HepG2 (cell line): ENCODE data around the gene ANKRD44. TPM values are rescaled to one million over a fixed set of nuclear protein-coding genes. Genes with fewer than 3 reads are reported as not detected.

Experiments
- ATAC-seq: fragments of 200-7000 bp; cut with Tn5 transposase; 3 replicates; pipeline ENCODE4 v1.9.1; 2020; ENCODE audit warnings: mild to moderate bottlenecking, moderate library complexity
- BruUV-seq: library from RNA; stranded (reverse); fragments of 400-500 nt; replicated peaks from 2 replicates; lab custom pipeline; 2021; lab: Mats Ljungman, UMichigan
- CTCF ChIA-PET: fragments of 300-600 bp; formaldehyde crosslinking; extraction: SDS; loops from one replicate; lab custom pipeline; 2021; ENCODE audit warnings: low total read pairs, inconsistent platforms, low intra/inter-chr PET ratio; lab: Yijun Ruan, JAX
- POLR2A ChIA-PET: fragments of 350-600 bp; sonication (Branson Sonifier 250); formaldehyde crosslinking; loops from one replicate; lab custom pipeline; 2020; ENCODE audit warnings: antibody characterized with exemption, inconsistent platforms; lab: Yijun Ruan, JAX
- DNase-seq: peaks from one replicate; pipeline ENCODE4 v3.0.0-alpha.2; 2015; ENCODE audit warnings: low spot score
- FAIRE-seq: peaks from 3 replicates; lab custom pipeline; 2011; peaks lifted over from hg19 to GRCh38; lab: Jason Lieb, UNC
- H2AFZ ChIP-seq: one replicate; pipeline ENCODE4 v1.6.1; 2011; ENCODE audit warnings: low read length, inconsistent platforms
- H3K27ac ChIP-seq: fragments of 300-600 bp; 3 replicates; pipeline ENCODE4 v1.8.0; 2011; ENCODE audit warnings: mixed run types, mild to moderate bottlenecking, mixed read lengths, low read length, inconsistent platforms; ENCODE audit not compliant: insufficient read depth; ENCODE audit errors: extremely low read length
- H3K27me3 ChIP-seq, 2 experiments: fragments of 200-600 bp in 1 of 2; 2 replicates in 1 of 2; 3 replicates in 1 of 2; pipeline versions ENCODE4 v1.6.0 to v1.8.0; 2011; ENCODE audit warnings: low read length in 2 of 2, mild to moderate bottlenecking in 2 of 2, moderate library complexity in 2 of 2, inconsistent platforms in 1 of 2; ENCODE audit not compliant: insufficient read depth in 2 of 2, control insufficient read depth in 1 of 2
- H3K36me3 ChIP-seq, 2 experiments: fragments of 200-600 bp in 1 of 2; replicated peaks in 1 of 2; 2 replicates in 1 of 2; 3 replicates in 1 of 2; pipeline versions ENCODE4 v1.5.1 to v1.8.0; 2011; ENCODE audit warnings: low read length in 2 of 2, inconsistent platforms in 1 of 2; ENCODE audit not compliant: insufficient read depth in 2 of 2, control insufficient read depth in 1 of 2
- H3K4me1 ChIP-seq: 2 replicates; pipeline ENCODE4 v1.5.1; 2012; ENCODE audit warnings: low read length, inconsistent platforms; ENCODE audit not compliant: insufficient read depth
- H3K4me2 ChIP-seq: 2 replicates; pipeline ENCODE4 v1.6.0; 2011; ENCODE audit warnings: low read depth, low read length, inconsistent platforms
- H3K4me3 ChIP-seq, 3 experiments: fragments of 200-600 bp in 1 of 3; sonication (generic), shearing (Covaris generic) in 1 of 3; replicated peaks in 1 of 3; 2 replicates each; pipeline ENCODE4 v1.5.1; 2011 to 2016; ENCODE audit warnings: low read length in 3 of 3, inconsistent platforms in 2 of 3, low read depth in 2 of 3, mild to moderate bottlenecking in 2 of 3, control low read depth in 1 of 3, mixed read lengths in 1 of 3; ENCODE audit not compliant: insufficient read depth in 1 of 3
- H3K79me2 ChIP-seq: one replicate; pipeline ENCODE4 v1.6.1; 2011; ENCODE audit warnings: low read length, inconsistent platforms; ENCODE audit not compliant: insufficient read depth
- H3K9ac ChIP-seq: 2 replicates; pipeline ENCODE4 v1.6.0; 2011; ENCODE audit warnings: mild to moderate bottlenecking, low read depth, low read length, inconsistent platforms; ENCODE audit not compliant: insufficient read depth
- H3K9me3 ChIP-seq: 2 replicates; pipeline ENCODE4 v1.5.1; 2012; ENCODE audit warnings: mild to moderate bottlenecking, low read length
- H4K20me1 ChIP-seq: 2 replicates; pipeline ENCODE4 v1.6.0; 2011; ENCODE audit warnings: inconsistent platforms, mild to moderate bottlenecking, low read length, moderate library complexity; ENCODE audit not compliant: insufficient read depth
- AHR ChIP-seq: IDR thresholded peaks from 2 replicates; pipeline ENCODE4 v1.6.1; 2018; ENCODE audit warnings: missing genetic modification reagents, missing compliant biosample characterization
- ARNT2 ChIP-seq: sonication (generic); formaldehyde crosslinking; IDR thresholded peaks from 2 replicates; pipeline ENCODE4 v1.8.0; 2022; ENCODE audit warnings: mild to moderate bottlenecking, low read depth, missing genetic modification reagents, moderate library complexity
- CBX5 ChIP-seq: sonication (generic); formaldehyde crosslinking; IDR thresholded peaks from 2 replicates; pipeline ENCODE4 v1.4.0; 2020; ENCODE audit warnings: missing genetic modification reagents, borderline replicate concordance
- JDP2 ChIP-seq: sonication (generic); formaldehyde crosslinking; IDR thresholded peaks from 2 replicates; pipeline ENCODE4 v1.8.1; 2022; ENCODE audit warnings: missing genetic modification reagents, borderline replicate concordance
- MBD4 ChIP-seq: IDR thresholded peaks from 2 replicates; pipeline ENCODE4 v1.6.1; 2012; ENCODE audit warnings: low read length, inconsistent platforms, borderline replicate concordance
- MLLT10 ChIP-seq: sonication (generic); formaldehyde crosslinking; IDR thresholded peaks from 2 replicates; pipeline ENCODE4 v1.4.0; 2020; ENCODE audit warnings: missing genetic modification reagents
- MXI1 ChIP-seq: IDR thresholded peaks from 3 replicates; pipeline ENCODE4 v1.6.1; 2012; ENCODE audit warnings: low read depth, low read length, inconsistent platforms, borderline replicate concordance
- NFKB2 ChIP-seq: sonication (generic); formaldehyde crosslinking; IDR thresholded peaks from 2 replicates; pipeline ENCODE4 v1.4.0; 2020; ENCODE audit warnings: missing genetic modification reagents, borderline replicate concordance
- NKX3-1 ChIP-seq: sonication (generic); formaldehyde crosslinking; IDR thresholded peaks from 2 replicates; pipeline ENCODE4 v1.5.0; 2020; ENCODE audit warnings: missing genetic modification reagents
- ZFP82 ChIP-seq: sonication (generic); formaldehyde crosslinking; IDR thresholded peaks from 2 replicates; pipeline ENCODE4 v1.5.1; 2020; ENCODE audit warnings: mild to moderate bottlenecking, missing genetic modification reagents, borderline replicate concordance
- ZNF282 ChIP-seq: fragments of 450-650 bp; IDR thresholded peaks from 2 replicates; pipeline ENCODE4 v1.6.1; 2018; ENCODE audit not compliant: partially characterized antibody
- WGBS: methylation state at CpG from one replicate; pipeline ENCODE4 v1.1.6; 2017; ENCODE audit warnings: low lambda C conversion rate; 5-methylcytosine and 5-hydroxymethylcytosine counted together
- in situ Hi-C: cut with HindIII; loops from 2 replicates; pipeline ENCODE4 v1.10.0; 2017; ENCODE audit warnings: low pct_unique_long_range_greater_than_20kb; ENCODE audit not compliant: extremely low pct_ligation_motif_present
- intact Hi-C: fragments of 100-400 bp; cut with micrococcal nuclease; formaldehyde crosslinking; loops from one replicate; pipeline ENCODE4 v1.10.0; 2022; ENCODE audit not compliant: unreplicated experiment
- polyA plus RNA-seq, 8 experiments: library from polyadenylated mRNA; depleted of rRNA in 3 of 8; stranded (reverse) in 7 of 8; unstranded in 1 of 8; fragments of >200 nt; fragmentation: Illumina TruSeq in 4 of 8; extraction: Trizol in 4 of 8; gene quantifications; 2 replicates each; pipeline versions ENCODE4 v1.2.1 to v1.2.3, GENCODE V29; 2011 to 2016; ENCODE audit warnings: low read depth in 4 of 8, missing spikeins in 1 of 8, mixed read lengths in 1 of 8; ENCODE audit not compliant: insufficient read depth in 1 of 8
- total RNA-seq, 5 experiments: library from RNA; depleted of rRNA; stranded (reverse); fragments of >200 nt; fragmentation: Illumina TruSeq; extraction: Trizol; gene quantifications; 2 replicates each; pipeline ENCODE4 v1.2.3, GENCODE V29; 2016; ENCODE audit warnings: low read depth in 1 of 5
- TF ChIP-seq, protein P1 (sequence below): sonication (generic); formaldehyde crosslinking; IDR thresholded peaks from 2 replicates; pipeline ENCODE4 v1.5.1; 2020; ENCODE audit warnings: missing genetic modification reagents, mild to moderate bottlenecking, borderline replicate concordance
- TF ChIP-seq, protein P2 (sequence below): sonication (generic); formaldehyde crosslinking; IDR thresholded peaks from 2 replicates; pipeline ENCODE4 v1.4.0; 2020; ENCODE audit warnings: missing genetic modification reagents
- TF ChIP-seq, protein P3 (sequence below): sonication (generic); formaldehyde crosslinking; IDR thresholded peaks from 2 replicates; pipeline ENCODE4 v1.8.1; 2023; ENCODE audit warnings: mild to moderate bottlenecking, missing genetic modification reagents, borderline replicate concordance

The ANKRD44 gene
- total and polyA plus RNA-seq, 2 of the 13 experiments (the other 11 are each of a cell fraction or from before 2014, with no cell fraction given) = 0.04 to 0.11 TPM

DNA sequence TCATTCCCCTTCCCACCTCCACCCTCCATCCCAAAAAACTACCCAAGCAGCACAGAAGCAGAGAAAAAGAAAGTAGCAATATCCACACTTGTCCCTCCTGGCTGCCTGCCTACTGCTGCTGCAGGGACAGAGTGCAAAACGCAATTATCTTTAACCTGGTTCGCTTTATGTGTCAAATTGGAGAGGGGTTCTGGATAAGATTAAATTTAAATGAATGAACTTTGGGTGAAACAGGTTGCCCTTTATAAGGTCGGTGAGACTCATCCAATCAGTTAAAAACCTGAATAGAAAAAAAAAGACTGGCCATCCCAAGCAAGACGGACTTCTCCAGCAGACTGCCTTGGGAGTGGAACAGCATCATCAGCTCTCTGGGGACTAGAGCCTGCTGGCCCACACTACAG lies 62.6 kb downstream of the ANKRD44 start (continued):
- no peak for TF ChIP-seq NFKB2 (CRISPR knock-in tag)
- TF ChIP-seq ARNT2 (CRISPR knock-in tag) = no peak

DNA sequence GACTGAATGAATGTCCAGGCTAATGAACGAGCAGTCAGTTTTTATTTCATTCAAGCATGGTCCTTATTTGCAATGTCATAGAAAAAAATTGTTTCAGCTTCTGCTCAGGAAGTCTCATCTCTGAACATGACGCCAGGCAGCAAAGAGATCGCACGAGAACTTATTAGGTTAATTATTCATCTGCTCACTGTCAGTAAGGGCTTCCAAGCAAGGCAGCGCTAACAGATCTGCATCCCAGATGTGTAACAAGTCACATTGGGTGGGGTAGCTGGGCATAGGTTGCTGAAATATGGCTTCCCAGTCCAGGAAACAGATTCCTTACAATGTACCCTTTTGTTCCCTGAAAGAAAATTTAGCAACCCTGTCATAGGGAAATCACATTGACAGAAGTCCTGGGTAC lies 63.5 kb downstream of the ANKRD44 start:
- Histone ChIP-seq H3K4me2 (no peak overlapping the region), H3K4me1 (no peaks in the 10 kb centered on the region), H2AFZ (no peak overlapping the region), H3K27ac (no peak overlapping the region), H4K20me1 (no peaks in the 10 kb centered on the region), H3K36me3 (no peaks in the 10 kb centered on the region), H3K4me3 (no peak overlapping the region), H3K27me3 (no peaks in the 10 kb centered on the region), H3K9me3 (no peaks in the 10 kb centered on the region), H3K9ac (no peak overlapping the region), H3K79me2 (no peaks in the 10 kb centered on the region)
- WGBS = 5% methylated on average over 5 of the region's 5 CpGs
- no peak for FAIRE-seq
- TF ChIP-seq ZFP82 (no peak), CBX5 (CRISPR knock-in tag) (no peak), MLLT10 (CRISPR knock-in tag) (no peak), AHR (CRISPR knock-in tag) (no peak), JDP2 (no peak), NKX3-1 (CRISPR knock-in tag) (no peak), MXI1 (no peak), MBD4 (no peak), ZNF282 (no peak)
- TF ChIP-seq, protein P1, sequence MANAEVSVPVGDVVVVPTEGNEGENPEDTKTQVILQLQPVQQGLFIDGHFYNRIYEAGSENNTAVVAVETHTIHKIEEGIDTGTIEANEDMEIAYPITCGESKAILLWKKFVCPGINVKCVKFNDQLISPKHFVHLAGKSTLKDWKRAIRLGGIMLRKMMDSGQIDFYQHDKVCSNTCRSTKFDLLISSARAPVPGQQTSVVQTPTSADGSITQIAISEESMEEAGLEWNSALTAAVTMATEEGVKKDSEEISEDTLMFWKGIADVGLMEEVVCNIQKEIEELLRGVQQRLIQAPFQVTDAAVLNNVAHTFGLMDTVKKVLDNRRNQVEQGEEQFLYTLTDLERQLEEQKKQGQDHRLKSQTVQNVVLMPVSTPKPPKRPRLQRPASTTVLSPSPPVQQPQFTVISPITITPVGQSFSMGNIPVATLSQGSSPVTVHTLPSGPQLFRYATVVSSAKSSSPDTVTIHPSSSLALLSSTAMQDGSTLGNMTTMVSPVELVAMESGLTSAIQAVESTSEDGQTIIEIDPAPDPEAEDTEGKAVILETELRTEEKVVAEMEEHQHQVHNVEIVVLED (CRISPR knock-in tag) = no peak
- TF ChIP-seq, protein P2, sequence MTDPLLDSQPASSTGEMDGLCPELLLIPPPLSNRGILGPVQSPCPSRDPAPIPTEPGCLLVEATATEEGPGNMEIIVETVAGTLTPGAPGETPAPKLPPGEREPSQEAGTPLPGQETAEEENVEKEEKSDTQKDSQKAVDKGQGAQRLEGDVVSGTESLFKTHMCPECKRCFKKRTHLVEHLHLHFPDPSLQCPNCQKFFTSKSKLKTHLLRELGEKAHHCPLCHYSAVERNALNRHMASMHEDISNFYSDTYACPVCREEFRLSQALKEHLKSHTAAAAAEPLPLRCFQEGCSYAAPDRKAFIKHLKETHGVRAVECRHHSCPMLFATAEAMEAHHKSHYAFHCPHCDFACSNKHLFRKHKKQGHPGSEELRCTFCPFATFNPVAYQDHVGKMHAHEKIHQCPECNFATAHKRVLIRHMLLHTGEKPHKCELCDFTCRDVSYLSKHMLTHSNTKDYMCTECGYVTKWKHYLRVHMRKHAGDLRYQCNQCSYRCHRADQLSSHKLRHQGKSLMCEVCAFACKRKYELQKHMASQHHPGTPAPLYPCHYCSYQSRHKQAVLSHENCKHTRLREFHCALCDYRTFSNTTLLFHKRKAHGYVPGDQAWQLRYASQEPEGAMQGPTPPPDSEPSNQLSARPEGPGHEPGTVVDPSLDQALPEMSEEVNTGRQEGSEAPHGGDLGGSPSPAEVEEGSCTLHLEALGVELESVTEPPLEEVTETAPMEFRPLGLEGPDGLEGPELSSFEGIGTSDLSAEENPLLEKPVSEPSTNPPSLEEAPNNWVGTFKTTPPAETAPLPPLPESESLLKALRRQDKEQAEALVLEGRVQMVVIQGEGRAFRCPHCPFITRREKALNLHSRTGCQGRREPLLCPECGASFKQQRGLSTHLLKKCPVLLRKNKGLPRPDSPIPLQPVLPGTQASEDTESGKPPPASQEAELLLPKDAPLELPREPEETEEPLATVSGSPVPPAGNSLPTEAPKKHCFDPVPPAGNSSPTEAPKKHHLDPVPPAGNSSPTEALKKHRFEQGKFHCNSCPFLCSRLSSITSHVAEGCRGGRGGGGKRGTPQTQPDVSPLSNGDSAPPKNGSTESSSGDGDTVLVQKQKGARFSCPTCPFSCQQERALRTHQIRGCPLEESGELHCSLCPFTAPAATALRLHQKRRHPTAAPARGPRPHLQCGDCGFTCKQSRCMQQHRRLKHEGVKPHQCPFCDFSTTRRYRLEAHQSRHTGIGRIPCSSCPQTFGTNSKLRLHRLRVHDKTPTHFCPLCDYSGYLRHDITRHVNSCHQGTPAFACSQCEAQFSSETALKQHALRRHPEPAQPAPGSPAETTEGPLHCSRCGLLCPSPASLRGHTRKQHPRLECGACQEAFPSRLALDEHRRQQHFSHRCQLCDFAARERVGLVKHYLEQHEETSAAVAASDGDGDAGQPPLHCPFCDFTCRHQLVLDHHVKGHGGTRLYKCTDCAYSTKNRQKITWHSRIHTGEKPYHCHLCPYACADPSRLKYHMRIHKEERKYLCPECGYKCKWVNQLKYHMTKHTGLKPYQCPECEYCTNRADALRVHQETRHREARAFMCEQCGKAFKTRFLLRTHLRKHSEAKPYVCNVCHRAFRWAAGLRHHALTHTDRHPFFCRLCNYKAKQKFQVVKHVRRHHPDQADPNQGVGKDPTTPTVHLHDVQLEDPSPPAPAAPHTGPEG (CRISPR knock-in tag) = no peak
- TF ChIP-seq, protein P3, sequence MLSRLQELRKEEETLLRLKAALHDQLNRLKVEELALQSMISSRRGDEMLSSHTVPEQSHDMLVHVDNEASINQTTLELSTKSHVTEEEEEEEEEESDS (CRISPR knock-in tag) = no peak
- intact Hi-C loops (no loop called here), in situ Hi-C loops (no loop called here)
- POLR2A ChIA-PET = no interaction called here
- no peak for DNase-seq
- CTCF ChIA-PET = no interaction called here
- no TSS peak for BruUV-seq
- ATAC-seq = no peak
